GM18858 (cell line): ENCODE data around the gene CAMKK2.
"Not testable (repeated sequence)": the region's sequence is repeated elsewhere in the genome, so short reads cannot be mapped to it uniquely, and the experiment has no call there.

Experiments
- ATAC-seq: cut with Tn5 transposase; IDR thresholded peaks from one replicate; pipeline ENCODE4 v1.9.1; 2021; ENCODE audit not compliant: unreplicated experiment

Gene CAMKK2

GRCh38 chr12:121250359-121250758 is 46.1 kb downstream of the CAMKK2 start:
- ATAC-seq, result no peak

GRCh38 chr12:121248622-121249021 is 47.9 kb downstream of the CAMKK2 start:
- no peak for ATAC-seq

GRCh38 chr12:121246893-121247557 is 49.5 kb downstream of the CAMKK2 start:
- ATAC-seq, result no peak

GRCh38 chr12:121245951-121246350 is 50.6 kb downstream of the CAMKK2 start:
- ATAC-seq, result no peak

- no peak for ATAC-seq
Measured at GRCh38 chr12:121245031-121245430, 51.5 kb downstream of the CAMKK2 start.

- no peak for ATAC-seq
Measured at GRCh38 chr12:121241156-121241970, 55.1 kb downstream of the CAMKK2 start.

GRCh38 chr12:121240484-121241101 is 55.9 kb downstream of the CAMKK2 start:
- no peak for ATAC-seq

GRCh38 chr12:121240062-121240420 is 56.5 kb downstream of the CAMKK2 start:
- ATAC-seq, result no peak

- ATAC-seq, result no peak
Measured at GRCh38 chr12:121239351-121240061, 57.0 kb downstream of the CAMKK2 start.

GRCh38 chr12:121238604-121239350 is 57.7 kb downstream of the CAMKK2 start:
- no peak for ATAC-seq

- ATAC-seq, result no peak
Measured at GRCh38 chr12:121238086-121238485, 58.4 kb downstream of the CAMKK2 start.

- ATAC-seq, result no peak
Measured at GRCh38 chr12:121237415-121237814, 59.1 kb downstream of the CAMKK2 start.

- no peak for ATAC-seq
Measured at GRCh38 chr12:121236776-121237175, 59.7 kb downstream of the CAMKK2 start.

- no peak for ATAC-seq
Measured at GRCh38 chr12:121233628-121234020, 62.9 kb downstream of the CAMKK2 start.

GRCh38 chr12:121232977-121233627 is 63.4 kb downstream of the CAMKK2 start:
- ATAC-seq, result no peak

GRCh38 chr12:121232163-121232562 is 64.3 kb downstream of the CAMKK2 start:
- ATAC-seq, result no peak

- no peak for ATAC-seq
Measured at GRCh38 chr12:121230538-121230907, 66.0 kb downstream of the CAMKK2 start.

- not testable (repeated sequence) for ATAC-seq
Measured at GRCh38 chr12:121229826-121230537, 66.5 kb downstream of the CAMKK2 start.

- no peak for ATAC-seq
Measured at GRCh38 chr12:121228919-121229665, 67.4 kb downstream of the CAMKK2 start.
